NCI-H526 treated with DMSO at 0.1 percent for 48 hours (cell line): ENCODE measurements around the gene HNRNPUL2.
"Not testable (repeated sequence)": the region's sequence is repeated elsewhere in the genome, so short reads cannot be mapped to it uniquely, and the experiment has no call there.

Experiments used
- DNase-seq: peaks from one replicate; lab custom pipeline; 2025; lab: John Stamatoyannopoulos, UW

The HNRNPUL2 gene

DNA sequence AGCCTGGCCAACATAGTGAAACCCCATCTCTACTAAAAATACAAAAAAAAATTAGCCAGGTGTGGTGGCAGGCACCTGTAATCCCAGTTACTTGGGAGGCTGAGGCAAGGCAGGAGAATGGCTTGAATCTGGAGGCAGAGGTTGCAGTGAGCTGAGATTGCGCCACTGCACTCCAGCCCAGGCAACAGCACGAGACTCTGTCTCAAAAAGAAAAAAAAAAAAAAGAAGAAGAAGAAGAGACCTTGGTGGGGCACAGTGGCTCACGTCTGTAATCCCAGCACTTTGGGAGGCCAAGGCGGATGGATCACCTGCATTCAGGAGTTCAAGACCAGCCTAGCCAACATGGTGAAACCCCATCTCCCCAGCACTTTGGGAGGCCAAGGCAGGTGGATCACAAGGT is 23.3 kb downstream of the HNRNPUL2 start:
- DNase-seq, result not testable (repeated sequence)

- DNase-seq, result no peak
Observed at GRCh38 chr11:62702246-62702645, 25.0 kb downstream of the HNRNPUL2 start.

GRCh38 chr11:62694455-62695167 is 32.6 kb downstream of the HNRNPUL2 start:
- peak; percentile 51 for DNase-seq

- DNase-seq, result not testable (repeated sequence)
Observed at GRCh38 chr11:62693624-62694023, 33.6 kb downstream of the HNRNPUL2 start.

GRCh38 chr11:62689421-62690183 is 37.7 kb downstream of the HNRNPUL2 start, which contains the start of gene LRRN4CL:
Gene LRRN4CL (minus strand): TSS chr11:62689530. CDS start chr11:62688508, 1,022 bp downstream.
- no peak for DNase-seq

DNA sequence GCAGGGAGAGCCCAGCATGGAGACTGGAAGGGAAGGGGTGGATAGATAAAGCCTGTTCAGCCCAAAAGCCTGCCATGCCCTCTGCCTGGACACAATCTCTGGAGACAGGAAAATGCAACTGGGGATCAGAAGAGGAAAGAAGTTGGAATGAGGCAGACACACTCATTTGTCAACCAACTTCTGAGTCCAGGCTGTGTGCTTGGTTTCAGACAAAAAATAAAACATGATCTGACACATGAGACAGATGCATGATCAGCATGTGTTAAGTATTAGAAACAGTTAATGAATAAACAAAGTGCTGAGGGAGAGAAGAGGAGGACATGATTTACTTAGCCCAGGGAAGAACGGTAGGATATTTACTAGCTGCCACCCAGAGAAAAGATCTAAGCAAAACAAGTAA is 38.8 kb downstream of the HNRNPUL2 start:
- no peak for DNase-seq

GRCh38 chr11:62687508-62688396 is 39.5 kb downstream of the HNRNPUL2 start:
- DNase-seq, result no peak

DNA sequence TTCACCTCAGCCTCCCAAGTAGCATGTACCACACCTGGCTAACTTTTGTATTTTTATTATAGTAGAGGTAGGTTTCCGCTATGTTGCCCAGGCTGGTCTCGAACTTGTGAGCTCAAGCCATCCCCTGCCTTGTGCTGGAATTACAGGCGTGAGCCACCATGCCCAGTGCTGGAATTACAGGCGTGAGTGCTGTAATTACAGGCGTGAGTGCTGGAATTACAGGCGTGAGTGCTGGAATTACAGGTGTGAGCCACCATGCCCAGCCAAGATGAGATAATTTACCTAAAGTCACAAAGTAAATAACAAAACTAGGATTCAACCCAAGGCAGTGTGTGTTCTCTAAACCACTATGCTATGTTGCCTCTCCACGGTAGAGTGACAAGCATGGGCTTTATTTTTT is 44.7 kb downstream of the HNRNPUL2 start:
- no peak for DNase-seq

DNA sequence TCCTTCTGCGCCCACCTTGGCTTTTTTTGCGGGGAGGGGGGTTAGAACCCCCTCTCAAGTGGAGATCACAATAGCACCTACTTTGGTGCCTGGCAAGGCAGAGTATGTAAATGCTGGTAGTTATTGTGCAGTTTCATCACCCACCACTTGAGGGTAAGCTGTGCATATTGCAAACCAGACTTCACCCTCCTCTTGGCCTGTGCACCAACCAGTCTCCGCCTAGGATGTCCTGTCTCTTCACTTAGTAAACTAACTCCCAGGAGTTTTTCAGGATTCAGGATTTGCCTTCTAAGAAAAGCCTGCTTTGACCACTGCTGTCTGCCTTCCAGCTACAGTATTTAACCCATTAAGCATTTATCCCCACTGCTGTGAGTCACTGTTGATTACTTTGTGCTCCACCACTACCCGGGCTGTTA is 46.4 kb downstream of the HNRNPUL2 start:
- DNase-seq, result peak; percentile 70

DNA sequence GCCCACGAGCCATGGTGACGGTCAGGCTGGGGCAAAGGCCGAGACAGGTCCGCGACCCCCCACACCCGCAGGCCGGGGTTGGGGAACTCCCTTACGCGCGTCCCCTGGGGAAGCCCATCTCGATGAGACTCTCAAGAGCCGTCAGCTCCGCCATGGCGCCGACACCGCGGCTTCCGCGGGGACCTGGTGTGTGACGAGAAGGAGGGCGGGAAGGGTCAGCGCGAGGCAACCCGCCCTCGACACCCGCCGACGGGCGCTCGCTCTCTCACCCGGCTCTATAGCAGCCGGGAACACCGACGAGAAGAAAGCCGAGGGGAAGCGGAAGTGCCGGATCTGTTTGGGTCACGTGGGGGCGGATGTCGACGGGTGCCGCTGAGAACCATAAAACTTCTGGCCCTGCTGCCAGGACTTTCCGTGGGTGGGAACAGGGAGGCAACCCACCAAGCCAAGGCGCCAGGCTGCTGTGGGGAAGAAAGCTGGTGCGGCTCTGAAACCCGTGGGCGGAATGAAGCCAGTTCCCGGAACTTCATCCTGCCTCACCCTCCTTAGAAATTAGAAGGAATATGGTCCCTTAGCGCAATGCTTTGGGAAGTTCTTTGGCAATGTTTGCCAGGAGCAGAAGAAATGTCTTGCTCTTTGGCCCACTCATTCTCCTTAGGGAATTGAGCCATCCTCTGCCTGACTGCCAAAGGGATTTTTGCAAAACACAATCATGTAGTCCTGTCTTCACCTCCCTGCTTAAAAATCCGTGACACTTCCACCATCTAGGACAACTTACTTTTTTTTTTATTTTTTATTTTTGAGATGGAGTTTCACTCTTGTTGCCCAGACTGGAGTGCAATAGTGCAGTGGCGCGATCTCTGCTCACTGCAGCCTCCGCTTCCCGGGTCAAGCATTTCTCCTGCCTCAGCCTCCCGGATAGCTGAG is 48.2 kb downstream of the HNRNPUL2 start, which contains the start of gene UBXN1:
TSS of gene UBXN1 (minus strand) at position 304 of the 927 bp plus-strand sequence. CDS start at position 154, 150 bp downstream.
- DNase-seq, result peak; percentile 93

DNA sequence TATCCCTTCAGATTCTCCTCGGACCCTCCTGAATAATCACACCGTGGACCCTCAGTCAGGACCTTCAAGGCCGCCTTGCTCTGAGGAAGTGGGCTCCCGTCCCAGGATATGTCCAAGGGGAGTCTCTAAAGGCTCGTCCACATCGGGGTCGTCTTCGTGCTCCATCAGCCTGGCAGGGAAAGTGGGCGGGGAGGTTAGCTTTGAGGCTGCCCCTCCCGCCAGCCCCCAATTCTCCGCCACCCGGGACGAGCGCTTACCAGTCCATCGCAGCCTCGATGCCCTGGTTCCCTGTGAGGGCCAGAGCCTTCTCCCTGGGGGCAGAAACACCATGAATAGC is 48.9 kb downstream of the HNRNPUL2 start:
- no peak for DNase-seq

- DNase-seq, result no peak
Observed at GRCh38 chr11:62677714-62678113, 49.5 kb downstream of the HNRNPUL2 start.

DNA sequence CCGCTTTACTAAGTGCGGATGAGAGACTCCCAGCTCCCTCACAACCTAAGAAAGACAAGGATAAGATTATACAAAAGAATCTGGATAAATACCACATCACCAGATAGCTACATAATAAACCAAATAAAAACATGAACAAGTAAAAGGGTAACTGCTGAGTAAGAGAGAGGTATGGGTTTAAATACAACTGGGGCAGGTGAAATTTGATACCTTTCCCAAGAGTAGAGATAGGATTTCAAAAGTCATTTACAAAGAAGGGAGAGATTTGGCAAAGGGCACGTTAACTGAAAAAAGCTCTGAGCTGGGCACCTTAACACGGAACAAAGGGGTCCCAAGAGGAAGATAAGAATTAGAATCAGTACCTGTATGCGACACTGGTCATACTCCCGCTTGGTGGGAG is 50.1 kb downstream of the HNRNPUL2 start:
- DNase-seq, result no peak

DNA sequence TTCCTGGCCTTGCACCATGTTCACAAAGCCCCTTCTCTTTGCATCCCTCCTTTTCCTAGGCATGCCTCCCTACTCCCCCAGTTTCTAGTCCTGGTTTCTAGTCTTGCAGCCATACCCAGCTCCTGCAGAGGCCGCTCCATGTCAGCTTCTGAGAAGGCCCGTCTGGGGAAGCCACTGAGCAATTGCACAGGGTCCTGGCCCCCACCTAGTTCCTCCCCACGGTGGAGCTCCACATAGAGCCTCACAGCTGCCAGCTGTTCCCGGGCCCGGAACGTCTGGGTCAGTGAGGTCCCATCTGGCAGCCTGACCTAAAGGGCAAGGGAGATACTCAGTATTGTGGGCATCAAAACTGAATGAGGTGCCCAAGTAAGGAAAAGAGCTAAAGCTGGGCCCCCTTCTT is 50.6 kb downstream of the HNRNPUL2 start:
- DNase-seq, result no peak

- DNase-seq, result not testable (repeated sequence)
Observed at GRCh38 chr11:62675415-62675814, 51.8 kb downstream of the HNRNPUL2 start.

- DNase-seq, result no peak
Observed at GRCh38 chr11:62673196-62673525, 54.1 kb downstream of the HNRNPUL2 start.

GRCh38 chr11:62671608-62672389 is 55.5 kb downstream of the HNRNPUL2 start, which contains the start of the genes LBHD1 and UQCC3:
Gene LBHD1 (minus strand): TSS chr11:62672267. CDS start chr11:62670031, 2,236 bp downstream.
Gene UQCC3 (plus strand): TSS chr11:62671673. CDS start chr11:62671746, 73 bp downstream.
- peak; percentile 96 for DNase-seq

DNA sequence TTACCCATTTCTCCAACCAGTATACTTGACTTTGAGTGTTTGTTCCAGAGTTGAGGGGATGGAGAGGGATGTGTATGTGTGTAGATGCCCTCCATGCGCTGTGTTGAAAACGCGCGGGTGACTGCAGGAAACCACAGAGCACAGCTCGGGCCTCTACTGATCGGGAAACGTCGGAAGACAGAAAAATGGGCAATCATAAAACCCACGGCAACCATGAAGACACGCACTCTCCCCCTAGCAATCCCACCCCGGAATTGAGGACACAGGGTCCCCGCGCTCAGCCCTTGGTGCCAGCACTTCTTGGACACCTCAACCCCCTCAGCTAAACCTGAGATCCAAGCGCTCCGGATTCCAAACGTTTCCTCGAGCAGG is 56.0 kb downstream of the HNRNPUL2 start:
- DNase-seq, result no peak

GRCh38 chr11:62669420-62670161 is 57.7 kb downstream of the HNRNPUL2 start:
- no peak for DNase-seq

DNA sequence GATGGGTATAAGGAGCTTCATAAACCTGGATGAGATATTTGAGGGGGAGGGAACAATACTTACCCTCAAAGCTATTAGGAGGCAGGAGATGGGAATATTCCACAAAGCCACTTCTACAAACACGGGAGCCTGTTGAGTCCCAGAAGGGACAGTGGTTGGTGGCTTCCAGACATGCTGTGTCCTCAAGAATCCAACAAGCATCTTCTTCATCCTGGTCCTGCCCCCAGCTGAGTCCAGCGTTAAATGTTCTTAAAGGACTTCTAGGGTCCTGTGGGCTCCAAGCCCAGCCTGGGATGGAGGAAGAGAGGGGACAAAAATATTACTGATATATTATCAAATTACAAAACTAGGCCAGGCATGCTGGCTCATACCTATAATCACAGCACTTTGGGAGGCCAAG is 59.8 kb downstream of the HNRNPUL2 start:
- DNase-seq, result no peak
